Thyroid gland (tissue), 4 donors: ENCODE results near the gene SRP19.

ENCODE experiments used
- POLR2A ChIP-seq, 2 donors: fragments of 450-650 bp; IDR thresholded peaks; one replicate each; pipeline ENCODE4 v1.6.1; 2017; ENCODE audit warnings: antibody characterized with exemption in 2 of 2, mild to moderate bottlenecking in 2 of 2, moderate library complexity in 1 of 2
- TF ChIP-seq, protein P1 (sequence below), 6 experiments: fragments of 200-600 bp in 3 of 6; fragments of 450-650 bp in 3 of 6; sonication (generic) in 3 of 6; IDR thresholded peaks; one replicate each; pipeline ENCODE4 v1.5.1; 2016 to 2019; ENCODE audit warnings: antibody characterized with exemption in 6 of 6, mild to moderate bottlenecking in 2 of 6, inconsistent platforms in 1 of 6, moderate library complexity in 1 of 6

DNA sequence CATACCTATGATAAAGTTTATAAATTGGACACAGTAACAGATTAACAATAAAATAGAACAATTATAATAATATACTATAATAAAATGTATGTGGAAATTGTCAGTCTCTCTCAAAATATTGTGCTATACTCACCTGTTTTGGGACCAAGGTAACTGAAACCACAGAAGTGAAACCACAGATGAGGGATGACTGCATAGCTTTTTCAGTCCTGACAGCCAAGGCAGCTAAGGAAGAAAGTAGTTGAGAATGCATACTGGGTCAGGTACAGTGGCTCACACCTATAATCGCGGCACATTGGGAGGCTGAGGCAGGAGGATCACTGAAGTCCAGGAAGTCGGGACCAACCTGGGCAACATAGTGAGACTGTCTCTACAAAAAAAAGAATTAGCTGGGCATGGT lies 8.9 kb downstream of the SRP19 start:
- TF ChIP-seq, protein P1, sequence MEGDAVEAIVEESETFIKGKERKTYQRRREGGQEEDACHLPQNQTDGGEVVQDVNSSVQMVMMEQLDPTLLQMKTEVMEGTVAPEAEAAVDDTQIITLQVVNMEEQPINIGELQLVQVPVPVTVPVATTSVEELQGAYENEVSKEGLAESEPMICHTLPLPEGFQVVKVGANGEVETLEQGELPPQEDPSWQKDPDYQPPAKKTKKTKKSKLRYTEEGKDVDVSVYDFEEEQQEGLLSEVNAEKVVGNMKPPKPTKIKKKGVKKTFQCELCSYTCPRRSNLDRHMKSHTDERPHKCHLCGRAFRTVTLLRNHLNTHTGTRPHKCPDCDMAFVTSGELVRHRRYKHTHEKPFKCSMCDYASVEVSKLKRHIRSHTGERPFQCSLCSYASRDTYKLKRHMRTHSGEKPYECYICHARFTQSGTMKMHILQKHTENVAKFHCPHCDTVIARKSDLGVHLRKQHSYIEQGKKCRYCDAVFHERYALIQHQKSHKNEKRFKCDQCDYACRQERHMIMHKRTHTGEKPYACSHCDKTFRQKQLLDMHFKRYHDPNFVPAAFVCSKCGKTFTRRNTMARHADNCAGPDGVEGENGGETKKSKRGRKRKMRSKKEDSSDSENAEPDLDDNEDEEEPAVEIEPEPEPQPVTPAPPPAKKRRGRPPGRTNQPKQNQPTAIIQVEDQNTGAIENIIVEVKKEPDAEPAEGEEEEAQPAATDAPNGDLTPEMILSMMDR (IDR thresholded peaks at IDR 0.05): no peak
- no peak for TF ChIP-seq POLR2A (IDR thresholded peaks at IDR 0.05)
